ENCODE data around the gene DHX29. TPM values are rescaled to one million over a fixed set of nuclear protein-coding genes. Genes with fewer than 3 reads are reported as not detected.

The DHX29 gene
- total RNA-seq, 2 donors from 2014 or later: 29.5 to 35.6 TPM

- no peaks in the 10 kb centered on the region for H3K9me3 ChIP-seq
- no peaks in the 10 kb centered on the region for H3K36me3 ChIP-seq
- H3K27ac ChIP-seq: no peak overlapping the region
- no peak for DNase-seq (ENCODE audit: low spot score)
- no peak for TF ChIP-seq CTCF (IDR thresholded peaks at IDR 0.05)
- peaks cover 18 to 21% of the 10 kb centered on the region in 2 donors for H3K4me1 ChIP-seq (ENCODE audit: control insufficient read depth in 1 of 2, low read depth in 2 of 2)
- H3K27me3 ChIP-seq (replicated peaks; ENCODE audit: insufficient read depth): no peaks in the 10 kb centered on the region
- ATAC-seq (ENCODE audit: insufficient number of reproducible peaks, low FRiP score, low read depth): no peak
- H3K4me3 ChIP-seq: no peak overlapping the region
Observed at GRCh38 chr5:55316837-55317236, 9.3 kb upstream of the DHX29 start.

GRCh38 chr5:55316289-55316688, 8.8 kb upstream of the DHX29 start:
- Histone ChIP-seq H3K27ac (no peak overlapping the region), H3K9me3 (no peaks in the 10 kb centered on the region), H3K27me3 (replicated peaks; ENCODE audit: insufficient read depth) (no peaks in the 10 kb centered on the region), H3K4me1 (ENCODE audit: control insufficient read depth in 1 of 2, low read depth in 2 of 2) (peaks cover 13 to 24% of the 10 kb centered on the region in 2 donors), H3K4me3 (no peak overlapping the region), H3K36me3 (no peaks in the 10 kb centered on the region)
- DNase-seq (ENCODE audit: low spot score): no peak
- TF ChIP-seq CTCF (IDR thresholded peaks at IDR 0.05): no peak
- no peak for ATAC-seq (ENCODE audit: insufficient number of reproducible peaks, low FRiP score, low read depth)

DNA sequence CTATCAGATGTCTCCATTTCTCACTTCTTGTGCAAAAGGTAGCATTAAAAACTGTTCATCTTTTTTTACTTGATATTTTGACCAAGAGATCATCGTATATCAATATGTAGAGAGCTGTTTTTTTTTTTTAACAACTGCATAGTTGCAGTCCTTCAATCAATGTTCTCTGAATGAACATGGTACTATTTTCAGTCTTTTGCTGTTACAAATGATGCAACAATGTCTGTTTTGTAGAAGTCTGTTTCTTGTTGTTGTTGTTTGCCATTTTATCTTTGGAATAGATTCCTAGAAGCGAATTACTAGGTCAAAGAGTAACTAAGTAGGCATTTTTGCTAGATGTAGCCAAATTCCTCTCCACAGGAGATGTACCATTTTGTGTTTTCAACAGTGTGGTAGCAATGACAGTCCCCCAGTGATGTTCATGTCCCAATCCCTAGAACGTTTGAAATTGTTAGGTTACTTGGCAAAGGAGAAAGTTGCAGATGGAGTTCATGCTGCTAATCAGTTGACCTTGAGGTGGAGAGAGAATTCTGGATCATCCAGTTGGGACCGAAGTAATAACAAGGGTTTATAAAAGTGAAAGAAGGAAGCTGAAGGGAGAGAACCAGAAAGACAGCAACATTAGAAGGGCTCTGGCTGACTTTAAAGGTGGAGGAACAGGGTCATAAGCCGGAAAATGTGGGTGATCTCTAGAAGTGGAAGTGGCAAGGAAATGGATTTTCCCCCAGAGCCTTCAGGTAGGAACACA, 6.5 kb upstream of the DHX29 start:
- H3K27ac ChIP-seq: no peak overlapping the region
- peaks cover 16 to 29% of the 10 kb centered on the region in 2 donors for H3K4me1 ChIP-seq (ENCODE audit: control insufficient read depth in 1 of 2, low read depth in 2 of 2)
- no peak for DNase-seq (ENCODE audit: low spot score)
- H3K36me3 ChIP-seq: no peaks in the 10 kb centered on the region
- TF ChIP-seq CTCF (IDR thresholded peaks at IDR 0.05): no peak
- no peaks in the 10 kb centered on the region for H3K9me3 ChIP-seq
- ATAC-seq (ENCODE audit: insufficient number of reproducible peaks, low FRiP score, low read depth): no peak
- H3K4me3 ChIP-seq: no peak overlapping the region
- no peaks in the 10 kb centered on the region for H3K27me3 ChIP-seq (replicated peaks; ENCODE audit: insufficient read depth)

- no peak for DNase-seq (ENCODE audit: low spot score)
- no peak for TF ChIP-seq CTCF (IDR thresholded peaks at IDR 0.05)
- Histone ChIP-seq H3K27me3 (replicated peaks; ENCODE audit: insufficient read depth) (no peaks in the 10 kb centered on the region), H3K9me3 (no peaks in the 10 kb centered on the region), H3K27ac (peak overlapping the region; percentile 82 to 92), H3K4me1 (ENCODE audit: control insufficient read depth in 1 of 2, low read depth in 2 of 2) (peaks cover 45 to 67% of the 10 kb centered on the region in 2 donors), H3K36me3 (no peaks in the 10 kb centered on the region), H3K4me3 (peak overlapping the region; percentile 88)
- no peak for ATAC-seq (ENCODE audit: insufficient number of reproducible peaks, low FRiP score, low read depth)
Observed at GRCh38 chr5:55308254-55308836, 851 bp upstream of the DHX29 start.

DNA sequence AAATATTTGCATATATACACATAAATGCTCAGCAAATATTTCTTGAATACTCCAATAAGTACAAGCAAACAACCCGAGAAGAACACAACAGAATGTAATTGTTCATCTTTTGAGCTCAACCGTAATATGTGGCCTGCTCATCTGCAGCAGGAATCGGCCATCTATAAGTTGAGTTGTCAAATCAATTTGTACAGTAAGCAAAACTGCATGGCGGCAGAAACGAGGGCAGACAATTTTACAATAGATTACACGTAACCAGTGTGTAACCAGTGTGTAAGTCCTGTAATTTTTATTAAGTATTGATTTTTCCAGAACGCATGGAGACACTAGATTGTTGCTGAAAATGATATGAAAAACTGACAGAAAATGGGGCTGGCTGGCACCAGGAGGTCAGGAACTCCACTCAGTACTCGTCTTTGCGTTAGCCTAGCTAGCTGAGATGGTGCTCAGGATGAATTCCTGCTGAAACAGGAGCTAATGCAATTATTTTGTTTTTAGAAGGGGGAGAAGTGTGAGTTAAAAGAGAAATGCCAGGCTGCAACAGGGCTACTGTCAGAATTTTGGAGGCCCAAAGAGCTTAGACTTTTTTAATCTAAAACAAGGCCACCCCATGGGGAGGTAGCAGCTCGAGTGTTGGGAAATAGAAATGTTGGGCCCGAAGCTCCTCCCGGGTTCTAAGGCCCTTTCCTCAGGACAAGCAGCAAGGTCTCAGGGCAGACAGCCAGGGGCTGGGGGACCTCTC, 682 bp downstream of the DHX29 start:
- ATAC-seq (ENCODE audit: insufficient number of reproducible peaks, low FRiP score, low read depth) (no peak), DNase-seq (ENCODE audit: low spot score) (no peak)
- H3K27ac ChIP-seq: peak overlapping the region; percentile 82 to 92
- H3K4me3 ChIP-seq: peak overlapping the region; percentile 88
- H3K4me1 ChIP-seq (ENCODE audit: control insufficient read depth in 1 of 2, low read depth in 2 of 2): peaks cover 53 to 71% of the 10 kb centered on the region in 2 donors
- H3K9me3 ChIP-seq: no peaks in the 10 kb centered on the region
- H3K27me3 ChIP-seq (replicated peaks; ENCODE audit: insufficient read depth): no peaks in the 10 kb centered on the region
- H3K36me3 ChIP-seq: no peaks in the 10 kb centered on the region
- no peak for TF ChIP-seq CTCF (IDR thresholded peaks at IDR 0.05)
